WTC11 (cell line): Measurements from ENCODE around the gene YOD1. TPM values are rescaled to one million over a fixed set of nuclear protein-coding genes. Genes with fewer than 3 reads are reported as not detected.

Source experiments
- ATAC-seq: fragments of 200-7000 bp; cut with Tn5 transposase; 2 replicates; pipeline ENCODE4 v1.10.0; 2021; ENCODE audit warnings: mild to moderate bottlenecking, moderate library complexity
- CTCF ChIA-PET: fragments of 300-600 bp; sonication (Branson Sonifier 250); formaldehyde crosslinking; loops from one replicate; lab custom pipeline; 2021; ENCODE audit warnings: antibody characterized with exemption; lab: Charles Lee
- POLR2A ChIA-PET: fragments of 350-600 bp; sonication (Branson Sonifier 250); formaldehyde crosslinking; loops from one replicate; lab custom pipeline; 2021; ENCODE audit warnings: antibody characterized with exemption; lab: Charles Lee
- DNase-seq: peaks from one replicate; pipeline ENCODE4 v3.0.0; 2021; ENCODE audit warnings: low spot score
- H3K27ac Mint-ChIP-seq: 2 replicates; pipeline ENCODE4 v1.8.0; 2021; ENCODE audit warnings: mixed read lengths
- H3K27me3 Mint-ChIP-seq: 2 replicates; pipeline ENCODE4 v1.8.0; 2021; ENCODE audit warnings: low read depth, mild to moderate bottlenecking, moderate library complexity, mixed read lengths
- H3K36me3 Mint-ChIP-seq: 2 replicates; pipeline ENCODE4 v1.8.0; 2021; ENCODE audit warnings: mixed read lengths
- H3K4me1 Mint-ChIP-seq: 2 replicates; pipeline ENCODE4 v1.8.0; 2022; ENCODE audit warnings: mixed read lengths
- H3K4me3 Mint-ChIP-seq: 2 replicates; pipeline ENCODE4 v1.8.0; 2021; ENCODE audit warnings: mild to moderate bottlenecking, moderate library complexity, mixed read lengths
- H3K9me3 Mint-ChIP-seq: 2 replicates; pipeline ENCODE4 v1.8.0; 2021; ENCODE audit warnings: mixed read lengths
- CREM ChIP-seq: sonication (generic); formaldehyde crosslinking; IDR thresholded peaks from 2 replicates; pipeline ENCODE4 v1.8.1; 2022; ENCODE audit warnings: mild to moderate bottlenecking, missing genetic modification reagents, moderate library complexity
- ESRRA ChIP-seq: sonication (generic); formaldehyde crosslinking; IDR thresholded peaks from 2 replicates; pipeline ENCODE4 v1.8.1; 2022; ENCODE audit warnings: mild to moderate bottlenecking, missing genetic modification reagents, borderline replicate concordance
- FOXJ3 ChIP-seq: sonication (generic); formaldehyde crosslinking; IDR thresholded peaks from 2 replicates; pipeline ENCODE4 v1.9.0; 2021; ENCODE audit warnings: missing genetic modification reagents, mild to moderate bottlenecking, borderline replicate concordance
- JUN ChIP-seq: sonication (generic); formaldehyde crosslinking; IDR thresholded peaks from 2 replicates; pipeline ENCODE4 v1.8.0; 2023; ENCODE audit warnings: mild to moderate bottlenecking, missing genetic modification reagents
- NFATC4 ChIP-seq: fragments of 250-450 bp; sonication (Bioruptor Pico); IDR thresholded peaks from 2 replicates; pipeline ENCODE4 v1.9.0; 2021; ENCODE audit warnings: mild to moderate bottlenecking
- NR2C2 ChIP-seq: sonication (generic); formaldehyde crosslinking; IDR thresholded peaks from 2 replicates; pipeline ENCODE4 v1.8.0; 2022; ENCODE audit warnings: mild to moderate bottlenecking, missing genetic modification reagents
- NR3C1 ChIP-seq: sonication (generic); formaldehyde crosslinking; conservative IDR thresholded peaks from 2 replicates; pipeline ENCODE4 v1.8.1; 2023; ENCODE audit warnings: low read depth, mild to moderate bottlenecking, missing genetic modification reagents
- OVOL2 ChIP-seq: fragments of 250-450 bp; sonication (Bioruptor Pico); IDR thresholded peaks from 2 replicates; pipeline ENCODE4 v1.9.0; 2021; ENCODE audit warnings: mild to moderate bottlenecking, borderline replicate concordance
- PRRX2 ChIP-seq: fragments of 250-450 bp; sonication (Bioruptor Pico); IDR thresholded peaks from 2 replicates; pipeline ENCODE4 v1.8.0; 2021; ENCODE audit warnings: mild to moderate bottlenecking
- RELA ChIP-seq: sonication (generic); formaldehyde crosslinking; IDR thresholded peaks from 2 replicates; pipeline ENCODE4 v1.8.1; 2022; ENCODE audit warnings: missing genetic modification reagents, mild to moderate bottlenecking, borderline replicate concordance
- TEAD1 ChIP-seq: sonication (generic); formaldehyde crosslinking; IDR thresholded peaks from 2 replicates; pipeline ENCODE4 v1.8.0; 2022; ENCODE audit warnings: mild to moderate bottlenecking, missing genetic modification reagents
- TEAD4 ChIP-seq: sonication (generic); formaldehyde crosslinking; IDR thresholded peaks from 2 replicates; pipeline ENCODE4 v1.8.0; 2022; ENCODE audit warnings: mild to moderate bottlenecking, missing genetic modification reagents
- ZBTB21 ChIP-seq: sonication (generic); formaldehyde crosslinking; IDR thresholded peaks from 2 replicates; pipeline ENCODE4 v1.8.1; 2023; ENCODE audit warnings: mild to moderate bottlenecking, missing genetic modification reagents, borderline replicate concordance
- ZNF232 ChIP-seq: sonication (generic); formaldehyde crosslinking; IDR thresholded peaks from 2 replicates; pipeline ENCODE4 v1.8.0; 2022; ENCODE audit warnings: mild to moderate bottlenecking, missing genetic modification reagents
- ZNF317 ChIP-seq: sonication (generic); formaldehyde crosslinking; IDR thresholded peaks from 2 replicates; pipeline ENCODE4 v1.8.1; 2023; ENCODE audit warnings: low read depth, mild to moderate bottlenecking, moderate library complexity, missing genetic modification reagents, borderline replicate concordance
- ZNF416 ChIP-seq: fragments of 250-450 bp; sonication (Bioruptor Pico); IDR thresholded peaks from 2 replicates; pipeline ENCODE4 v1.9.0; 2021; ENCODE audit warnings: mild to moderate bottlenecking, inconsistent platforms
- total RNA-seq: library from RNA; stranded (reverse); gene quantifications from 3 replicates; pipeline ENCODE4 v1.2.3, GENCODE V29; 2021
- TF ChIP-seq, protein P1 (sequence below): sonication (generic); formaldehyde crosslinking; IDR thresholded peaks from 2 replicates; pipeline ENCODE4 v1.8.1; 2022; ENCODE audit warnings: missing genetic modification reagents, borderline replicate concordance
- TF ChIP-seq, protein P2 (sequence below): sonication (generic); formaldehyde crosslinking; IDR thresholded peaks from 2 replicates; pipeline ENCODE4 v1.8.1; 2023; ENCODE audit warnings: mild to moderate bottlenecking, missing genetic modification reagents
- TF ChIP-seq, protein P3 (sequence below): sonication (generic); formaldehyde crosslinking; IDR thresholded peaks from 2 replicates; pipeline ENCODE4 v1.8.0; 2023; ENCODE audit warnings: mild to moderate bottlenecking, missing genetic modification reagents
- TF ChIP-seq, protein P4 (sequence below): fragments of 250-450 bp; sonication (Bioruptor Pico); IDR thresholded peaks from 2 replicates; pipeline ENCODE4 v1.9.0; 2021; ENCODE audit warnings: mild to moderate bottlenecking

The YOD1 gene
- total RNA-seq, 1 experiment from 2014 or later: 12.0 TPM

DNA sequence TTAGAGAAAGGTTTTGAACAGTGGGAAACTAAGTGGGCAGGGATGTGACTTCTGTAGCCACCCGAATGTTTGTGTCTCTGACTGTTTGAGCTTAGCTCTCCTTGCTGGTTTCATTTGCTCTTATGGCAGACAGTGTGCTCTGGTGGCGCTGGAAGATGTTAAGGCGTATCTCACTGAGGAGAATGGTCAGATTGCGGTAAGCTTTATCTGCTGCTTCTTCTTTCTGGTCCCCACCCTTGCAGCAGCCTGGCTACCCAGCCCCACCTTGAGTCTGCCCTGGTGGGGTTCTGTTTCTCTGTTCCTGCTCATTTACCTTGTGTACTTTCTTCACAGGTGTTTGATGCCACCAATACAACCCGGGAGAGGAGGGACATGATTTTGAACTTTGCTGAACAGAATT is 12.0 kb upstream of the YOD1 start:
- CTCF ChIA-PET: no interaction called here
- Mint-ChIP-seq H3K4me3 (no peak overlapping the region), H3K9me3 (no peaks in the 10 kb centered on the region), H3K4me1 (peaks cover 11% of the 10 kb centered on the region; the same call in 1 of the 2 replicates), H3K27me3 (no peaks in the 10 kb centered on the region), H3K36me3 (peaks cover 61% of the 10 kb centered on the region), H3K27ac (no peak overlapping the region)
- POLR2A ChIA-PET: no interaction called here
- ATAC-seq (no peak), DNase-seq (no peak)
- no peak for TF ChIP-seq NFATC4 (CRISPR knock-in tag)
- TF ChIP-seq ZNF317 (CRISPR knock-in tag): no peak
- TF ChIP-seq PRRX2 (CRISPR knock-in tag): no peak
- TF ChIP-seq ZBTB21 (CRISPR knock-in tag): no peak
- no peak for TF ChIP-seq FOXJ3 (CRISPR knock-in tag)
- no peak for TF ChIP-seq ZNF232 (CRISPR knock-in tag)
- TF ChIP-seq NR3C1 (CRISPR knock-in tag): no peak
- TF ChIP-seq TEAD4 (CRISPR knock-in tag): no peak
- no peak for TF ChIP-seq NR2C2
- TF ChIP-seq ZNF416: no peak
- TF ChIP-seq ESRRA (CRISPR knock-in tag): no peak
- TF ChIP-seq OVOL2 (CRISPR knock-in tag): no peak
- TF ChIP-seq RELA: no peak
- TF ChIP-seq, protein P1, sequence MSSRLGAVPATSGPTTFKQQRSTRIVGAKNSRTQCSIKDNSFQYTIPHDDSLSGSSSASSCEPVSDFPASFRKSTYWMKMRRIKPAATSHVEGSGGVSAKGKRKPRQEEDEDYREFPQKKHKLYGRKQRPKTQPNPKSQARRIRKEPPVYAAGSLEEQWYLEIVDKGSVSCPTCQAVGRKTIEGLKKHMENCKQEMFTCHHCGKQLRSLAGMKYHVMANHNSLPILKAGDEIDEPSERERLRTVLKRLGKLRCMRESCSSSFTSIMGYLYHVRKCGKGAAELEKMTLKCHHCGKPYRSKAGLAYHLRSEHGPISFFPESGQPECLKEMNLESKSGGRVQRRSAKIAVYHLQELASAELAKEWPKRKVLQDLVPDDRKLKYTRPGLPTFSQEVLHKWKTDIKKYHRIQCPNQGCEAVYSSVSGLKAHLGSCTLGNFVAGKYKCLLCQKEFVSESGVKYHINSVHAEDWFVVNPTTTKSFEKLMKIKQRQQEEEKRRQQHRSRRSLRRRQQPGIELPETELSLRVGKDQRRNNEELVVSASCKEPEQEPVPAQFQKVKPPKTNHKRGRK: no peak
- no peak for TF ChIP-seq TEAD1
- TF ChIP-seq, protein P2, sequence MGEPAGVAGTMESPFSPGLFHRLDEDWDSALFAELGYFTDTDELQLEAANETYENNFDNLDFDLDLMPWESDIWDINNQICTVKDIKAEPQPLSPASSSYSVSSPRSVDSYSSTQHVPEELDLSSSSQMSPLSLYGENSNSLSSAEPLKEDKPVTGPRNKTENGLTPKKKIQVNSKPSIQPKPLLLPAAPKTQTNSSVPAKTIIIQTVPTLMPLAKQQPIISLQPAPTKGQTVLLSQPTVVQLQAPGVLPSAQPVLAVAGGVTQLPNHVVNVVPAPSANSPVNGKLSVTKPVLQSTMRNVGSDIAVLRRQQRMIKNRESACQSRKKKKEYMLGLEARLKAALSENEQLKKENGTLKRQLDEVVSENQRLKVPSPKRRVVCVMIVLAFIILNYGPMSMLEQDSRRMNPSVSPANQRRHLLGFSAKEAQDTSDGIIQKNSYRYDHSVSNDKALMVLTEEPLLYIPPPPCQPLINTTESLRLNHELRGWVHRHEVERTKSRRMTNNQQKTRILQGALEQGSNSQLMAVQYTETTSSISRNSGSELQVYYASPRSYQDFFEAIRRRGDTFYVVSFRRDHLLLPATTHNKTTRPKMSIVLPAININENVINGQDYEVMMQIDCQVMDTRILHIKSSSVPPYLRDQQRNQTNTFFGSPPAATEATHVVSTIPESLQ: no peak
- TF ChIP-seq, protein P3, sequence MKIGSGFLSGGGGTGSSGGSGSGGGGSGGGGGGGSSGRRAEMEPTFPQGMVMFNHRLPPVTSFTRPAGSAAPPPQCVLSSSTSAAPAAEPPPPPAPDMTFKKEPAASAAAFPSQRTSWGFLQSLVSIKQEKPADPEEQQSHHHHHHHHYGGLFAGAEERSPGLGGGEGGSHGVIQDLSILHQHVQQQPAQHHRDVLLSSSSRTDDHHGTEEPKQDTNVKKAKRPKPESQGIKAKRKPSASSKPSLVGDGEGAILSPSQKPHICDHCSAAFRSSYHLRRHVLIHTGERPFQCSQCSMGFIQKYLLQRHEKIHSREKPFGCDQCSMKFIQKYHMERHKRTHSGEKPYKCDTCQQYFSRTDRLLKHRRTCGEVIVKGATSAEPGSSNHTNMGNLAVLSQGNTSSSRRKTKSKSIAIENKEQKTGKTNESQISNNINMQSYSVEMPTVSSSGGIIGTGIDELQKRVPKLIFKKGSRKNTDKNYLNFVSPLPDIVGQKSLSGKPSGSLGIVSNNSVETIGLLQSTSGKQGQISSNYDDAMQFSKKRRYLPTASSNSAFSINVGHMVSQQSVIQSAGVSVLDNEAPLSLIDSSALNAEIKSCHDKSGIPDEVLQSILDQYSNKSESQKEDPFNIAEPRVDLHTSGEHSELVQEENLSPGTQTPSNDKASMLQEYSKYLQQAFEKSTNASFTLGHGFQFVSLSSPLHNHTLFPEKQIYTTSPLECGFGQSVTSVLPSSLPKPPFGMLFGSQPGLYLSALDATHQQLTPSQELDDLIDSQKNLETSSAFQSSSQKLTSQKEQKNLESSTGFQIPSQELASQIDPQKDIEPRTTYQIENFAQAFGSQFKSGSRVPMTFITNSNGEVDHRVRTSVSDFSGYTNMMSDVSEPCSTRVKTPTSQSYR: no peak
- no peak for TF ChIP-seq JUN (CRISPR knock-in tag)

DNA sequence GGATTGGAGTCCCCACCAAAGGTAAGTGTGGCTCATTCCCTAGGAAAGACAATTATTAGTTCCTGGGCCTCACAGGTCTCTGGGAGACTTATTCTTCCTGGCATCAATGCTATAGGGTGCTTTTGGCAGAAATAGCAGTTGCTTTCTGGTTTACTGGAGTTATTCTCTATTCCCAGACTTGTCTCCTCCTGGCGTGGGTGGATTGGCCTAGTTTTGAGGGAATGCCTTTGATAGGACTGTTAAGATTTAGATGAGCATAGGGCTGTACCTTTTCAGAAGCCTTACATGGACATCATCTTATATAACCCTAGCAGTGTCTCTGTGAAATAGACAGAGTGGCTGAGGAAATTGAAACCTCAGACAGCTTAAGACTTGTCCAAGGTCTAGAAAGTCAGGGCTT is 11.1 kb upstream of the YOD1 start:
- CTCF ChIA-PET: no interaction called here
- no peak overlapping the region for H3K4me3 Mint-ChIP-seq
- H3K36me3 Mint-ChIP-seq: peaks cover 51% of the 10 kb centered on the region
- ATAC-seq: no peak
- H3K9me3 Mint-ChIP-seq: no peaks in the 10 kb centered on the region
- TF ChIP-seq CREM (CRISPR knock-in tag): no peak
- TF ChIP-seq, protein P4, sequence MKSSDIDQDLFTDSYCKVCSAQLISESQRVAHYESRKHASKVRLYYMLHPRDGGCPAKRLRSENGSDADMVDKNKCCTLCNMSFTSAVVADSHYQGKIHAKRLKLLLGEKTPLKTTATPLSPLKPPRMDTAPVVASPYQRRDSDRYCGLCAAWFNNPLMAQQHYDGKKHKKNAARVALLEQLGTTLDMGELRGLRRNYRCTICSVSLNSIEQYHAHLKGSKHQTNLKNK (CRISPR knock-in tag): no peak
- TF ChIP-seq NFATC4 (CRISPR knock-in tag): no peak
- DNase-seq: no peak
- POLR2A ChIA-PET: interaction anchor here (1.2 kb wide), 1 partner anchor 9 kb away, joined by 3 read pairs; the partner anchor contains the start of gene PFKFB2
- H3K4me1 Mint-ChIP-seq: peaks cover 11% of the 10 kb centered on the region; the same call in 1 of the 2 replicates
- no peak overlapping the region for H3K27ac Mint-ChIP-seq
- H3K27me3 Mint-ChIP-seq: no peaks in the 10 kb centered on the region
